Kidney epithelial cell (primary cell): ENCODE data around the gene HASPIN. TPM values are rescaled to one million over a fixed set of nuclear protein-coding genes. Genes with fewer than 3 reads are reported as not detected.

Source experiments
- DNase-seq: peaks from one replicate; pipeline ENCODE4 v3.0.0-alpha.2; 2010; ENCODE audit warnings: low read depth
- H3K27me3 ChIP-seq: 2 replicates; pipeline ENCODE4 v1.6.0; 2011; ENCODE audit warnings: low read length; ENCODE audit not compliant: control insufficient read depth, insufficient read depth
- H3K36me3 ChIP-seq: 2 replicates; pipeline ENCODE4 v1.5.1; 2011; ENCODE audit warnings: low read length; ENCODE audit not compliant: control insufficient read depth, insufficient read depth
- H3K4me3 ChIP-seq: 2 replicates; pipeline ENCODE4 v1.5.1; 2011; ENCODE audit warnings: low read depth, mild to moderate bottlenecking, control low read depth, low read length
- CTCF ChIP-seq: IDR thresholded peaks from 2 replicates; pipeline ENCODE4 v1.5.1; 2011; ENCODE audit warnings: mild to moderate bottlenecking, moderate library complexity, low read length, control low read depth, inconsistent platforms; ENCODE audit not compliant: insufficient read depth, poor library complexity, severe bottlenecking
- total RNA-seq: library from RNA; depleted of rRNA; stranded (reverse); fragments of >200 nt; gene quantifications from 2 replicates; pipeline ENCODE4 v1.2.3, GENCODE V29; 2015

HASPIN gene
- total RNA-seq, 1 donor from 2014 or later: 3.0 TPM

GRCh38 chr17:3688852-3689261 is 34.8 kb upstream of the HASPIN start:
- Histone ChIP-seq H3K27me3 (peaks cover 5% of the 10 kb centered on the region), H3K4me3 (no peak overlapping the region), H3K36me3 (no peaks in the 10 kb centered on the region)
- TF ChIP-seq CTCF: no peak
- DNase-seq: no peak

- H3K4me3 ChIP-seq: no peak overlapping the region
- no peak for DNase-seq
- no peaks in the 10 kb centered on the region for H3K36me3 ChIP-seq
Measured at GRCh38 chr17:3689262-3690093, 34.2 kb upstream of the HASPIN start.

GRCh38 chr17:3690094-3690715 is 33.5 kb upstream of the HASPIN start:
- DNase-seq: no peak
- H3K27me3 ChIP-seq: peaks cover 3% of the 10 kb centered on the region
- TF ChIP-seq CTCF: no peak
- H3K4me3 ChIP-seq: no peak overlapping the region
- no peaks in the 10 kb centered on the region for H3K36me3 ChIP-seq

More at GRCh38 chr17:3689262-3690093, 34.2 kb upstream of the HASPIN start:
- TF ChIP-seq CTCF: no peak
- H3K27me3 ChIP-seq: peaks cover 5% of the 10 kb centered on the region

- TF ChIP-seq CTCF: no peak
- Histone ChIP-seq H3K27me3 (peaks cover 1% of the 10 kb centered on the region), H3K4me3 (no peak overlapping the region), H3K36me3 (no peaks in the 10 kb centered on the region)
- no peak for DNase-seq
Measured at GRCh38 chr17:3691617-3692067, 32.1 kb upstream of the HASPIN start.

- no peak for DNase-seq
- TF ChIP-seq CTCF: no peak
- H3K4me3 ChIP-seq: no peak overlapping the region
- H3K36me3 ChIP-seq: no peaks in the 10 kb centered on the region
- peaks cover 3% of the 10 kb centered on the region for H3K27me3 ChIP-seq
Measured at GRCh38 chr17:3692346-3692745, 31.4 kb upstream of the HASPIN start.
